Fibroblast of mammary gland (primary cell): ENCODE measurements around the gene GRIK1.

Source experiments
- DNase-seq: peaks from one replicate; pipeline ENCODE4 v3.0.0-alpha.2; 2010; ENCODE audit warnings: low read depth
- H3K4me3 ChIP-seq: 2 replicates; pipeline ENCODE4 v1.5.1; 2011; ENCODE audit warnings: low read depth, mild to moderate bottlenecking, low read length, moderate library complexity; ENCODE audit not compliant: control insufficient read depth
- CTCF ChIP-seq: conservative IDR thresholded peaks from 2 replicates; pipeline ENCODE4 v1.5.1; 2011; ENCODE audit warnings: low read depth, low read length, inconsistent platforms; ENCODE audit not compliant: control insufficient read depth, insufficient read depth

Gene GRIK1

GRCh38 chr21:29664615-29665014 is 275.2 kb downstream of the GRIK1 start:
- no peak for TF ChIP-seq CTCF
- no peak overlapping the region for H3K4me3 ChIP-seq
- no peak for DNase-seq

GRCh38 chr21:29661672-29662442 is 277.9 kb downstream of the GRIK1 start:
- no peak for DNase-seq
- no peak overlapping the region for H3K4me3 ChIP-seq
- no peak for TF ChIP-seq CTCF

- H3K4me3 ChIP-seq: no peak overlapping the region
- no peak for TF ChIP-seq CTCF
- no peak for DNase-seq
Observed at GRCh38 chr21:29660047-29660720, 279.6 kb downstream of the GRIK1 start.

- TF ChIP-seq CTCF: no peak
- no peak overlapping the region for H3K4me3 ChIP-seq
- no peak for DNase-seq
Observed at GRCh38 chr21:29658934-29659203, 280.9 kb downstream of the GRIK1 start.

- no peak overlapping the region for H3K4me3 ChIP-seq
- no peak for DNase-seq
- TF ChIP-seq CTCF: no peak
Observed at GRCh38 chr21:29658177-29658933, 281.4 kb downstream of the GRIK1 start.

- no peak overlapping the region for H3K4me3 ChIP-seq
- no peak for DNase-seq
- no peak for TF ChIP-seq CTCF
Observed at GRCh38 chr21:29657240-29657989, 282.4 kb downstream of the GRIK1 start.
